IPS-18a (cell line): ENCODE measurements around the gene FCN3.

Experiments used
- H3K27ac ChIP-seq: one replicate; pipeline ENCODE4 v1.5.1; 2013; ENCODE audit warnings: low read length
- H3K27me3 ChIP-seq: one replicate; pipeline ENCODE4 v1.6.1; 2013; ENCODE audit warnings: mild to moderate bottlenecking, low read length; ENCODE audit not compliant: control insufficient read depth, insufficient read depth
- H3K36me3 ChIP-seq: one replicate; pipeline ENCODE4 v1.6.1; 2013; ENCODE audit warnings: low read depth, low read length; ENCODE audit not compliant: control insufficient read depth
- H3K4me1 ChIP-seq: one replicate; pipeline ENCODE4 v1.6.1; 2013; ENCODE audit warnings: low read depth, low read length; ENCODE audit not compliant: control insufficient read depth
- H3K4me3 ChIP-seq: one replicate; pipeline ENCODE4 v1.5.1; 2013; ENCODE audit warnings: low read length
- H3K9ac ChIP-seq: one replicate; pipeline ENCODE4 v1.6.1; 2013; ENCODE audit warnings: mild to moderate bottlenecking, low read length, moderate library complexity
- H3K9me3 ChIP-seq: one replicate; pipeline ENCODE4 v1.6.1; 2013; ENCODE audit warnings: low read depth, low read length; ENCODE audit not compliant: control insufficient read depth

FCN3 gene

GRCh38 chr1:27374362-27375086 is at the start of gene FCN3:
FCN3 (minus strand) TSS chr1:27374824; CDS start chr1:27374818, 6 bp downstream.
- Histone ChIP-seq H3K4me3 (no peak within 1 kb of the TSS), H3K4me1 (no peaks in the 10 kb centered on the region), H3K36me3 (no peaks in the 10 kb centered on the region), H3K9ac (no peak within 1 kb of the TSS), H3K9me3 (no peaks in the 10 kb centered on the region), H3K27ac (no peak within 1 kb of the TSS), H3K27me3 (no peaks in the 10 kb centered on the region)

DNA sequence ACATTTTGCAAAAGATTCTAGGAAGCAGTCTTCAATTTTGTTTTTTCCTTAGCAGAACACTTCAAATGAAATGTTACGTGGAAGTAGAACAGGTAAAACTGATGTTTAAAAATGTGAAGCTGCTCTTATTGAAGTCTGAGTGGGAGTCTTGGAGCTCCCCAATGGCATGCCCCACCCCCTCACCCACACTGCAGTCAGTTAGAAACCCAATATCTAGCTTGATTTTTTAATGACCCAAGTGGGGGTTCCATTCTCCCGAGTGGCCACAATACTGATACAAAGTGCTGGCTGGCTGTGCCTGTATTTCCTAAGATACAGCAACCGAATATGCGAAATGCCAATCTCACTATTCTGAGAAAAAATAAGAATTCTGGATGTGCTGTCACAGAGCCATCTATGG is 49.1 kb upstream of the FCN3 start:
- no peak overlapping the region for H3K9ac ChIP-seq
- H3K36me3 ChIP-seq, result peaks cover 9% of the 10 kb centered on the region
- no peak overlapping the region for H3K27ac ChIP-seq

DNA sequence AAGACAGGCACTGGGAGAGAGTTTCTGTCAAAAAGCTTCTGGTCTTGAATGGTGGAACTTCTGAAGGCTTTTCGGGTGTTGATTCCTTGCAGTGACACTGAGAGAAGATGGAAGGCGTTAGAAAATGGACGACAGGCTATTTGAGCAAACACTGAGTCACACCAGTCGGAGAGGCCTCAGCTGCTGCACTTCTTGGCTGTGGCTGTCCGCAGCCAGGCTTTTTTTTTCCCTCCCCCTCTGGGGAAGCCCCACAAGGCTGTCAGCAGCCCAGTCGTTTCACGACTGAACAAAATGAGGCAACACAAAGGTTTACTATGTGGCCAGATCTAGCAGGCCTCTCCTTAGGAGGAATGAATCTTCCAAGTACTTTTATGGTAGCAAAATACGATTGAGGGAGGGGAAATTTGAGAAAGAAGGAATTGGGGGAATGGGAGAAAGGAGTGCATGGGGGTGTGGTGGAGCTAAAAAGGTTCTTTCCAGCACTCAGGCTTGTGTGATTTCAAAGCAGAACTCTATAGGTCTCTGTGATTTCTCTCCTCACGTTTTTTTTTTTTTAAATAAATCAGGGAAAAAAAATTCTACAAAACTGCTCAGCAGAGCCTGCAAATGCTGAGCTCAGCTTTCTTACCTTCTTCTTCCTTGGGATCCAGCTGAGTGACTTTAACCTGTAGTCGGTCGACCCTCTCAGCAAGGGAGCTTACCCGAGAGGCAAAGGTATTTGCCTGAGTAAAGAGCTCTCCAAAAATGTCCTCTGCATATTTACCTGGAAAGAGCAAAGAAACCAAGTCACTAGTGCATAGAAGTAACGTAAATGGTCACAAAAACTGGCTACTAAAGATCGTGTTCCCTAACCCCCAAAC is 43.9 kb upstream of the FCN3 start:
- Histone ChIP-seq H3K36me3 (peaks cover 37% of the 10 kb centered on the region), H3K9me3 (no peaks in the 10 kb centered on the region), H3K4me1 (peaks cover 24% of the 10 kb centered on the region), H3K27ac (peak overlapping the region; percentile 64), H3K9ac (peak overlapping the region; percentile 24), H3K4me3 (peak overlapping the region; percentile 2), H3K27me3 (no peaks in the 10 kb centered on the region)

More for the DNA sequence above, 49.1 kb upstream of the FCN3 start:
- Histone ChIP-seq H3K4me3 (no peak overlapping the region), H3K4me1 (peaks cover 28% of the 10 kb centered on the region), H3K9me3 (no peaks in the 10 kb centered on the region), H3K27me3 (no peaks in the 10 kb centered on the region)

GRCh38 chr1:27417713-27418112 is 43.1 kb upstream of the FCN3 start:
- Histone ChIP-seq H3K9ac (peak overlapping the region; percentile 24), H3K4me1 (peaks cover 24% of the 10 kb centered on the region), H3K9me3 (no peaks in the 10 kb centered on the region), H3K4me3 (no peak overlapping the region), H3K36me3 (peaks cover 45% of the 10 kb centered on the region), H3K27ac (no peak overlapping the region), H3K27me3 (no peaks in the 10 kb centered on the region)

DNA sequence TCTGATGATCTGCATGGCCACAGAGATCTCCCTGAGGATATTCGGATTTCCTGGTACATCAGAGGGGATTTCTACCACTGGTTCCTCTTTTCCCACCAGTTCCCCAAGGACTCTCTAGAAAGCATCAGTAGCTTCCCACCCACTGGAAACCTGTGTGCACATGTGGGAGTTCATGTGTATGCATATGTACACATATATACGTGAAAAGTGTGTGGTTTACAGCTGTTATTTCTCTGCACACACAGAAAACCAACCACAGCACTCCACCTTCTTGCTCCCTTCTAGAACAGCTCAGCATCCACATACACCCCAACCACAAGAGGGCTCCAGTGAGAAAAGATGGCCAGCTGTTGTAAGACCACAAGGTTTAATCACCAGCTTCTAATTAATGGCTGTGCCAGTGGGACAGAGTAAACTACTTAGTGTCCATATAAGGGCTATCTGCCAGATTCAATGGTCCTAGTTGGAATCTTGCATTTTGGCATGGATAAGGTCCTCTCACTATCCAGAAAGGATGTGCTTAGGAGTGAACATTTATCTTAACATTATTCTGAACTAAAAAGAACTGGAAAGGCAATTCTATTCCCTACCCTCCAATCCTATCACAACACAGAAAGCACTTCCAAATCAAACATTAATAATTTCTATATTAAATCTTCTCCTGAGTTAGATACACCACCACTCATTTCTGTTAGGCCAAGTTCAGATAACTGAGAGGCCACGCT is 41.9 kb upstream of the FCN3 start:
- Histone ChIP-seq H3K9me3 (no peaks in the 10 kb centered on the region), H3K27me3 (no peaks in the 10 kb centered on the region), H3K4me3 (no peak overlapping the region), H3K9ac (no peak overlapping the region), H3K4me1 (peaks cover 24% of the 10 kb centered on the region), H3K27ac (no peak overlapping the region), H3K36me3 (peaks cover 55% of the 10 kb centered on the region)

- H3K27me3 ChIP-seq, result no peaks in the 10 kb centered on the region
- H3K9me3 ChIP-seq, result no peaks in the 10 kb centered on the region
- H3K9ac ChIP-seq, result no peak overlapping the region
- H3K36me3 ChIP-seq, result peaks cover 70% of the 10 kb centered on the region
- no peak overlapping the region for H3K4me3 ChIP-seq
- peaks cover 16% of the 10 kb centered on the region for H3K4me1 ChIP-seq
- no peak overlapping the region for H3K27ac ChIP-seq
Measured at GRCh38 chr1:27414091-27414490, 39.5 kb upstream of the FCN3 start.

DNA sequence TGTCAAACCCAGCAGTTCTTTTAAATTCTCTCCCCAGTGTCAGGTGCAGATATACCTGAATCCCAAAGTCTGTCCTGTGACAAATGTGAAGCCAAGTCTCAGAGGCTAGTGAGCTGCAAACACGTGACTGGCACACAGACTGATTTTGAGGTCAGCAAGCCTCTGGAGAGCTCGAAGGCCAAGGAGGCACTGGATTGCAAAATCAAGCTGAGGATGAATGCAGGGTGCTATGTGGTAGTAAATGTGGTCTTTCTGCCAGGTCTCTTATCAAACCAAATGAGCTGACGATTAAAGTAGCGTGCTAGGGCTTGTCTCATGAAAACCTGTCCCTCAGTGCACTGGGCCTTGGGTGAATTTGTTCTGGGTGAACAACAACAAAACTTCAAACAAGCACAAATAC is 38.4 kb upstream of the FCN3 start:
- no peak overlapping the region for H3K4me3 ChIP-seq
- no peak overlapping the region for H3K9ac ChIP-seq
- no peaks in the 10 kb centered on the region for H3K9me3 ChIP-seq
- no peaks in the 10 kb centered on the region for H3K27me3 ChIP-seq
- peaks cover 5% of the 10 kb centered on the region for H3K4me1 ChIP-seq
- H3K36me3 ChIP-seq, result peaks cover 72% of the 10 kb centered on the region
- H3K27ac ChIP-seq, result no peak overlapping the region

DNA sequence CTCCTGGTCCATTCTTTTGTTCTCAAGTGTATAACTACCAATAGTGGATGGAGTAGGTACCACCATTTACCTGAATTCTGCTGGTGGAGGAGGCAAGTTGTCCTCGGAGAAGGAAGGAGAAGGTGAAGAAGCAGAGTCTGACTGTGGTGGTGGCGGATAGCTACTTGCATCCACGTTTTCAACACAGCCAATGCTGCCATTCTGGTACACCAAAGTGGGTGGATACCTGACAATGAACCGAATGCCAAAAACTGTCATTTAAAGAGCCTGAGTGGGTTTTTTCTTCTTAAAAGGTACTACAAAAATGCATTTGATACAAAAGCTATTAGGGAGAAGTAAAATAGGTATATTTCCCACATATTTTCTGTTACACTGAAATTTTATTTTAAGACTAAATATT is 37.9 kb upstream of the FCN3 start:
- Histone ChIP-seq H3K4me3 (no peak overlapping the region), H3K27me3 (no peaks in the 10 kb centered on the region), H3K9me3 (no peaks in the 10 kb centered on the region), H3K9ac (no peak overlapping the region), H3K36me3 (peaks cover 69% of the 10 kb centered on the region), H3K27ac (no peak overlapping the region), H3K4me1 (no peaks in the 10 kb centered on the region)

DNA sequence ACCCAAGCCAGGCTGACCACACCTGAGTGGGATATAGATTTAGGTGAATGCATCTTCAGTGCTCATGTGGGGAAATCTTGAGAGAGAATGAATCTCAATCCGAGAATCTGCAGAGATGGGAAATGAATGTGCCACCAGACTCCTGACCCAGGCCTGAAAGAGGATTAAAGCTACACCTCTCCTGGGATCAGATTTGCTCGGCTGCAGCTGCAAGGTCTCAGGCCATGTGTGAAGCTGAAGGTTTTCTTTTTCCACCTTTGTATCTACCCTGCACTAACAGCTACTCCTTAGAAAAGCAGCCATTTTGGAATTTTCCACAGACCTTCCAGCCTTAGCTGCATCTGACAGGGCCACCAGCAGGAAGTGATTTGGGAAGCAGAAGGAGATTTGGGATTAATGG is 36.1 kb upstream of the FCN3 start:
- Histone ChIP-seq H3K4me3 (no peak overlapping the region), H3K27ac (no peak overlapping the region), H3K27me3 (no peaks in the 10 kb centered on the region), H3K9me3 (no peaks in the 10 kb centered on the region), H3K9ac (no peak overlapping the region), H3K36me3 (peaks cover 63% of the 10 kb centered on the region), H3K4me1 (peaks cover 5% of the 10 kb centered on the region)

GRCh38 chr1:27409669-27410068 is 35.0 kb upstream of the FCN3 start:
- Histone ChIP-seq H3K9ac (no peak overlapping the region), H3K36me3 (peaks cover 53% of the 10 kb centered on the region), H3K4me1 (peaks cover 15% of the 10 kb centered on the region), H3K4me3 (no peak overlapping the region), H3K27me3 (no peaks in the 10 kb centered on the region), H3K9me3 (no peaks in the 10 kb centered on the region), H3K27ac (no peak overlapping the region)

DNA sequence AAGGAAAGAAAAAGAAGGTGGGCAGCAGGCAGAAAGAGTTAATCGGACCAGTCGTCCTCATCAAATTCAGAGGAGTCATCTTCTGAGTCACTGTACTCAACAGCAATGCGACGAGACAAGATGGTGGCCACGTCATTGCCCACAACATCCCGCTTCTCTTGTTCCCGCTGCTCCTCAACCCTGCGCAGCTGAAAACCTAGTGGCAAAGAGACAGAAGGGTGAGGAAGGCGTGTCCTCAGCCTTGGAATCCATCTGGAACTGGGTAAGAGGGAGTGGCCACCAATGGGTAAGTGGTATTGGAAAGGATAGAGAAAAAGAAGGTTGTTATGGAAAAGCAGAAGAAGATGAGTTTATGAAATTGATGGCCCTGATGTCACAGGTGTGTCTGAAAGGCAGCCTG is 33.5 kb upstream of the FCN3 start:
- Histone ChIP-seq H3K9me3 (no peaks in the 10 kb centered on the region), H3K27ac (no peak overlapping the region), H3K4me3 (no peak overlapping the region), H3K27me3 (no peaks in the 10 kb centered on the region), H3K9ac (no peak overlapping the region), H3K36me3 (peaks cover 38% of the 10 kb centered on the region), H3K4me1 (peaks cover 30% of the 10 kb centered on the region)
